Neural cell (in vitro differentiated cells): ENCODE results near the gene IL15RA. TPM values are rescaled to one million over a fixed set of nuclear protein-coding genes. Genes with fewer than 3 reads are reported as not detected.

ENCODE experiments used
- H2AFZ ChIP-seq: fragments of 200-600, 300-800 bp; sonication (generic), shearing (Covaris generic); 2 replicates; pipeline ENCODE4 v1.6.0; 2014; ENCODE audit warnings: low read depth, mild to moderate bottlenecking, antibody characterized with exemption, low read length, moderate library complexity
- H3F3A ChIP-seq: fragments of 200-600 bp; shearing (Covaris generic); 2 replicates; pipeline ENCODE4 v1.6.1; 2016; ENCODE audit warnings: mild to moderate bottlenecking, moderate library complexity, mixed read lengths, antibody characterized with exemption, low read length; ENCODE audit not compliant: insufficient read depth, poor library complexity, severe bottlenecking
- H3K27ac ChIP-seq: fragments of 200-600, 300-800 bp; sonication (generic), shearing (Covaris generic); 2 replicates; pipeline ENCODE4 v1.5.1; 2014; ENCODE audit warnings: mild to moderate bottlenecking, low read length, moderate library complexity
- H3K27me3 ChIP-seq: fragments of 300-800, 200-600 bp; sonication (generic), shearing (Covaris generic); 2 replicates; pipeline ENCODE4 v1.6.0; 2014; ENCODE audit warnings: mild to moderate bottlenecking, low read depth, low read length, moderate library complexity; ENCODE audit not compliant: insufficient read depth
- H3K36me3 ChIP-seq: fragments of 300-800, 200-600 bp; sonication (generic), shearing (Covaris generic); 2 replicates; pipeline ENCODE4 v1.5.1; 2014; ENCODE audit warnings: mild to moderate bottlenecking, antibody characterized with exemption, low read length, moderate library complexity; ENCODE audit not compliant: insufficient read depth
- H3K4me2 ChIP-seq: fragments of 300-800, 200-600 bp; sonication (generic), shearing (Covaris generic); 2 replicates; pipeline ENCODE4 v1.6.0; 2014; ENCODE audit warnings: mild to moderate bottlenecking, low read length
- H3K4me3 ChIP-seq: fragments of 300-800, 200-600 bp; sonication (generic), shearing (Covaris generic); 2 replicates; pipeline ENCODE4 v1.5.1; 2014; ENCODE audit warnings: mild to moderate bottlenecking, low read length, moderate library complexity
- H3K79me2 ChIP-seq: fragments of 200-600 bp; shearing (Covaris generic); replicated peaks from 2 replicates; pipeline ENCODE4 v1.6.0; 2014; ENCODE audit warnings: mild to moderate bottlenecking, low read length, moderate library complexity; ENCODE audit not compliant: insufficient read depth
- H3K9ac ChIP-seq: fragments of 300-800, 200-600 bp; sonication (generic), shearing (Covaris generic); 2 replicates; pipeline ENCODE4 v1.6.1; 2016; ENCODE audit warnings: mild to moderate bottlenecking, low read length, mixed read lengths
- H3K9me2 ChIP-seq: fragments of 200-600 bp; shearing (Covaris generic); 2 replicates; pipeline ENCODE4 v1.6.1; 2016; ENCODE audit warnings: mild to moderate bottlenecking, low read length, mixed read lengths; ENCODE audit not compliant: insufficient read depth
- H3K9me3 ChIP-seq: fragments of 200-600, 300-800 bp; sonication (generic), shearing (Covaris generic); 2 replicates; pipeline ENCODE4 v1.6.1; 2016; ENCODE audit warnings: mild to moderate bottlenecking, mixed run types, low read length, moderate library complexity, mixed read lengths
- H4K20me1 ChIP-seq: fragments of 200-600 bp; shearing (Covaris generic); 2 replicates; pipeline ENCODE4 v1.6.1; 2016; ENCODE audit warnings: mild to moderate bottlenecking, mixed run types; ENCODE audit not compliant: insufficient read depth
- EP300 ChIP-seq: fragments of 450-650 bp; conservative IDR thresholded peaks from 2 replicates; pipeline ENCODE4 v1.6.1; 2014; ENCODE audit warnings: antibody characterized with exemption, mild to moderate bottlenecking, moderate library complexity; ENCODE audit not compliant: poor library complexity, severe bottlenecking
- EZH2 ChIP-seq: fragments of 200-600, 300-800 bp; shearing (Covaris generic), sonication (generic); IDR thresholded peaks from 2 replicates; pipeline ENCODE4 v1.6.1; 2014; ENCODE audit warnings: antibody characterized with exemption, low read length, borderline replicate concordance, mild to moderate bottlenecking; ENCODE audit not compliant: insufficient read depth, poor library complexity, severe bottlenecking
- MXI1 ChIP-seq: fragments of 450-650 bp; conservative IDR thresholded peaks from 2 replicates; pipeline ENCODE4 v1.6.1; 2014; ENCODE audit warnings: antibody characterized with exemption, mild to moderate bottlenecking; ENCODE audit not compliant: poor library complexity, severe bottlenecking
- POLR2AphosphoS5 ChIP-seq: IDR thresholded peaks from 2 replicates; pipeline ENCODE4 v1.6.1; 2012
- RAD21 ChIP-seq: fragments of 450-650 bp; conservative IDR thresholded peaks from 2 replicates; pipeline ENCODE4 v1.6.1; 2014; ENCODE audit warnings: antibody characterized with exemption, mild to moderate bottlenecking, moderate library complexity
- SMC3 ChIP-seq: fragments of 450-650 bp; conservative IDR thresholded peaks from 2 replicates; pipeline ENCODE4 v1.6.1; 2014; ENCODE audit warnings: antibody characterized with exemption, mild to moderate bottlenecking, moderate library complexity; ENCODE audit not compliant: poor library complexity
- TAF1 ChIP-seq: IDR thresholded peaks from 2 replicates; pipeline ENCODE4 v1.6.1; 2012; ENCODE audit warnings: low read depth
- polyA plus RNA-seq: library from polyadenylated mRNA; depleted of rRNA; stranded (reverse); fragments of >200 nt; gene quantifications from 2 replicates; pipeline ENCODE4 v1.2.3, GENCODE V29; 2014
- TF ChIP-seq, protein P1 (sequence below): IDR thresholded peaks from 2 replicates; pipeline ENCODE4 v1.6.1; 2012; ENCODE audit warnings: borderline replicate concordance
- TF ChIP-seq, protein P2 (sequence below): fragments of 450-650 bp; IDR thresholded peaks from 2 replicates; pipeline ENCODE4 v1.5.1; 2014; ENCODE audit warnings: antibody characterized with exemption, mild to moderate bottlenecking, moderate library complexity; ENCODE audit not compliant: poor library complexity, severe bottlenecking

The IL15RA gene
- polyA plus RNA-seq, 1 donor from 2014 or later = not detected

- no peaks in the 10 kb centered on the region for H3F3A ChIP-seq
- H3K36me3 ChIP-seq = no peaks in the 10 kb centered on the region
- no peak overlapping the region for H3K9ac ChIP-seq
- no peaks in the 10 kb centered on the region for H3K9me2 ChIP-seq
- H3K4me2 ChIP-seq = no peak overlapping the region
- no peaks in the 10 kb centered on the region for H3K27me3 ChIP-seq
- no peaks in the 10 kb centered on the region for H3K9me3 ChIP-seq
- no peak overlapping the region for H2AFZ ChIP-seq
- H3K27ac ChIP-seq = no peak overlapping the region
- no peaks in the 10 kb centered on the region for H3K79me2 ChIP-seq
- TF ChIP-seq, protein P1, sequence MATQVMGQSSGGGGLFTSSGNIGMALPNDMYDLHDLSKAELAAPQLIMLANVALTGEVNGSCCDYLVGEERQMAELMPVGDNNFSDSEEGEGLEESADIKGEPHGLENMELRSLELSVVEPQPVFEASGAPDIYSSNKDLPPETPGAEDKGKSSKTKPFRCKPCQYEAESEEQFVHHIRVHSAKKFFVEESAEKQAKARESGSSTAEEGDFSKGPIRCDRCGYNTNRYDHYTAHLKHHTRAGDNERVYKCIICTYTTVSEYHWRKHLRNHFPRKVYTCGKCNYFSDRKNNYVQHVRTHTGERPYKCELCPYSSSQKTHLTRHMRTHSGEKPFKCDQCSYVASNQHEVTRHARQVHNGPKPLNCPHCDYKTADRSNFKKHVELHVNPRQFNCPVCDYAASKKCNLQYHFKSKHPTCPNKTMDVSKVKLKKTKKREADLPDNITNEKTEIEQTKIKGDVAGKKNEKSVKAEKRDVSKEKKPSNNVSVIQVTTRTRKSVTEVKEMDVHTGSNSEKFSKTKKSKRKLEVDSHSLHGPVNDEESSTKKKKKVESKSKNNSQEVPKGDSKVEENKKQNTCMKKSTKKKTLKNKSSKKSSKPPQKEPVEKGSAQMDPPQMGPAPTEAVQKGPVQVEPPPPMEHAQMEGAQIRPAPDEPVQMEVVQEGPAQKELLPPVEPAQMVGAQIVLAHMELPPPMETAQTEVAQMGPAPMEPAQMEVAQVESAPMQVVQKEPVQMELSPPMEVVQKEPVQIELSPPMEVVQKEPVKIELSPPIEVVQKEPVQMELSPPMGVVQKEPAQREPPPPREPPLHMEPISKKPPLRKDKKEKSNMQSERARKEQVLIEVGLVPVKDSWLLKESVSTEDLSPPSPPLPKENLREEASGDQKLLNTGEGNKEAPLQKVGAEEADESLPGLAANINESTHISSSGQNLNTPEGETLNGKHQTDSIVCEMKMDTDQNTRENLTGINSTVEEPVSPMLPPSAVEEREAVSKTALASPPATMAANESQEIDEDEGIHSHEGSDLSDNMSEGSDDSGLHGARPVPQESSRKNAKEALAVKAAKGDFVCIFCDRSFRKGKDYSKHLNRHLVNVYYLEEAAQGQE = no peak
- no peak for TF ChIP-seq RAD21
- TF ChIP-seq TAF1 = no peak
- no peak for TF ChIP-seq MXI1
- TF ChIP-seq, protein P2, sequence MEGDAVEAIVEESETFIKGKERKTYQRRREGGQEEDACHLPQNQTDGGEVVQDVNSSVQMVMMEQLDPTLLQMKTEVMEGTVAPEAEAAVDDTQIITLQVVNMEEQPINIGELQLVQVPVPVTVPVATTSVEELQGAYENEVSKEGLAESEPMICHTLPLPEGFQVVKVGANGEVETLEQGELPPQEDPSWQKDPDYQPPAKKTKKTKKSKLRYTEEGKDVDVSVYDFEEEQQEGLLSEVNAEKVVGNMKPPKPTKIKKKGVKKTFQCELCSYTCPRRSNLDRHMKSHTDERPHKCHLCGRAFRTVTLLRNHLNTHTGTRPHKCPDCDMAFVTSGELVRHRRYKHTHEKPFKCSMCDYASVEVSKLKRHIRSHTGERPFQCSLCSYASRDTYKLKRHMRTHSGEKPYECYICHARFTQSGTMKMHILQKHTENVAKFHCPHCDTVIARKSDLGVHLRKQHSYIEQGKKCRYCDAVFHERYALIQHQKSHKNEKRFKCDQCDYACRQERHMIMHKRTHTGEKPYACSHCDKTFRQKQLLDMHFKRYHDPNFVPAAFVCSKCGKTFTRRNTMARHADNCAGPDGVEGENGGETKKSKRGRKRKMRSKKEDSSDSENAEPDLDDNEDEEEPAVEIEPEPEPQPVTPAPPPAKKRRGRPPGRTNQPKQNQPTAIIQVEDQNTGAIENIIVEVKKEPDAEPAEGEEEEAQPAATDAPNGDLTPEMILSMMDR = no peak
- no peak for TF ChIP-seq EZH2
- no peak for TF ChIP-seq EP300
- TF ChIP-seq POLR2AphosphoS5 = no peak
- TF ChIP-seq SMC3 = no peak
- H3K4me3 ChIP-seq = no peak overlapping the region
- no peaks in the 10 kb centered on the region for H4K20me1 ChIP-seq
Observed at GRCh38 chr10:5960070-5960972, 17.0 kb downstream of the IL15RA start.

- Histone ChIP-seq H3K9ac (no peak overlapping the region), H3K9me3 (no peaks in the 10 kb centered on the region), H3K4me2 (no peak overlapping the region), H3K36me3 (no peaks in the 10 kb centered on the region), H3F3A (no peaks in the 10 kb centered on the region), H3K4me3 (no peak overlapping the region), H4K20me1 (no peaks in the 10 kb centered on the region), H3K79me2 (no peaks in the 10 kb centered on the region), H3K9me2 (no peaks in the 10 kb centered on the region), H2AFZ (no peak overlapping the region), H3K27ac (no peak overlapping the region), H3K27me3 (no peaks in the 10 kb centered on the region)
- TF ChIP-seq EZH2 (no peak), RAD21 (no peak), SMC3 (no peak), MXI1 (no peak), TAF1 (no peak), POLR2AphosphoS5 (no peak), EP300 (no peak)
- TF ChIP-seq, protein P2 = no peak
- TF ChIP-seq, protein P1 = no peak
Observed at GRCh38 chr10:5959581-5960069, 17.7 kb downstream of the IL15RA start.
